ENCODE results near the gene SPARC. TPM values are rescaled to one million over a fixed set of nuclear protein-coding genes. Genes with fewer than 3 reads are reported as not detected.

The SPARC gene
- total RNA-seq, 1 donor from 2014 or later = 1,214 TPM

- Mint-ChIP-seq H3K4me3 (ENCODE audit: unreplicated experiment) (peak overlapping the region; percentile 25), H3K27me3 (ENCODE audit: unreplicated experiment) (peaks cover 11% of the 10 kb centered on the region), H3K27ac (ENCODE audit: unreplicated experiment) (peak overlapping the region; percentile 97), H3K36me3 (ENCODE audit: low read depth, unreplicated experiment) (peaks cover 13% of the 10 kb centered on the region), H3K9me3 (ENCODE audit: unreplicated experiment) (no peaks in the 10 kb centered on the region), H3K4me1 (ENCODE audit: unreplicated experiment) (peaks cover 76% of the 10 kb centered on the region)
- TF ChIP-seq, protein P1, sequence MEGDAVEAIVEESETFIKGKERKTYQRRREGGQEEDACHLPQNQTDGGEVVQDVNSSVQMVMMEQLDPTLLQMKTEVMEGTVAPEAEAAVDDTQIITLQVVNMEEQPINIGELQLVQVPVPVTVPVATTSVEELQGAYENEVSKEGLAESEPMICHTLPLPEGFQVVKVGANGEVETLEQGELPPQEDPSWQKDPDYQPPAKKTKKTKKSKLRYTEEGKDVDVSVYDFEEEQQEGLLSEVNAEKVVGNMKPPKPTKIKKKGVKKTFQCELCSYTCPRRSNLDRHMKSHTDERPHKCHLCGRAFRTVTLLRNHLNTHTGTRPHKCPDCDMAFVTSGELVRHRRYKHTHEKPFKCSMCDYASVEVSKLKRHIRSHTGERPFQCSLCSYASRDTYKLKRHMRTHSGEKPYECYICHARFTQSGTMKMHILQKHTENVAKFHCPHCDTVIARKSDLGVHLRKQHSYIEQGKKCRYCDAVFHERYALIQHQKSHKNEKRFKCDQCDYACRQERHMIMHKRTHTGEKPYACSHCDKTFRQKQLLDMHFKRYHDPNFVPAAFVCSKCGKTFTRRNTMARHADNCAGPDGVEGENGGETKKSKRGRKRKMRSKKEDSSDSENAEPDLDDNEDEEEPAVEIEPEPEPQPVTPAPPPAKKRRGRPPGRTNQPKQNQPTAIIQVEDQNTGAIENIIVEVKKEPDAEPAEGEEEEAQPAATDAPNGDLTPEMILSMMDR (IDR thresholded peaks at IDR 0.05; ENCODE audit: unreplicated experiment) = no peak
- no peak for DNase-seq (ENCODE audit: low spot score)
Measured at GRCh38 chr5:151678713-151679112, 8.0 kb downstream of the SPARC start.

GRCh38 chr5:151677776-151678545 is 8.8 kb downstream of the SPARC start:
- DNase-seq (ENCODE audit: low spot score) = no peak
- Mint-ChIP-seq H3K27me3 (ENCODE audit: unreplicated experiment) (peaks cover 11% of the 10 kb centered on the region), H3K27ac (ENCODE audit: unreplicated experiment) (peak overlapping the region; percentile 97)

DNA sequence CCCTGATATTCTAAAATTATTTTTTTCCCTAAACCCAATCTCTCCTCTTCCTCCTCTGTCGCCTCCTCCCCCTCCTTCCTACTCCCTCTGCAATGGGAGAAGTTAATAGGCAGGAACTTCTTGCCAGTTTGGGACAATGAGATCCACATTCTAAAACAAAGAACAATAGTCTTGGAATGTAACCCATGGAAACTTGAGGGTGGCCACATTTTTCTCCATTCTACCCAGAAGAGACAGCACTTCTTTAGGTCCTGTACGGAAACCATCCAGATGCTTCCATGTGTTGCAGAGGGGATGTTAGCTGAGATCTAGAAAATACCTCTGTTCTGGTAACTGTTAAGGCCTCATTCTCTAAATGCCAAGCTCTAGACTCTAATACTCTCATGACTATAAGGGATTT is 10.0 kb downstream of the SPARC start:
- peak; percentile 17 for DNase-seq (ENCODE audit: low spot score)
- TF ChIP-seq, protein P1 (IDR thresholded peaks at IDR 0.05; ENCODE audit: unreplicated experiment) = no peak
- H3K9me3 Mint-ChIP-seq (ENCODE audit: unreplicated experiment) = no peaks in the 10 kb centered on the region
- peaks cover 79% of the 10 kb centered on the region for H3K4me1 Mint-ChIP-seq (ENCODE audit: unreplicated experiment)
- peak overlapping the region; percentile 97 for H3K27ac Mint-ChIP-seq (ENCODE audit: unreplicated experiment)
- peak overlapping the region; percentile 83 for H3K4me3 Mint-ChIP-seq (ENCODE audit: unreplicated experiment)
- peaks cover 28% of the 10 kb centered on the region for H3K36me3 Mint-ChIP-seq (ENCODE audit: low read depth, unreplicated experiment)
- peaks cover 8% of the 10 kb centered on the region for H3K27me3 Mint-ChIP-seq (ENCODE audit: unreplicated experiment)

More at GRCh38 chr5:151677776-151678545, 8.8 kb downstream of the SPARC start:
- Mint-ChIP-seq H3K4me1 (ENCODE audit: unreplicated experiment) (peaks cover 76% of the 10 kb centered on the region), H3K36me3 (ENCODE audit: low read depth, unreplicated experiment) (peaks cover 20% of the 10 kb centered on the region), H3K9me3 (ENCODE audit: unreplicated experiment) (no peaks in the 10 kb centered on the region), H3K4me3 (ENCODE audit: unreplicated experiment) (peak overlapping the region; percentile 84)
- TF ChIP-seq, protein P1 (IDR thresholded peaks at IDR 0.05; ENCODE audit: unreplicated experiment) = no peak

GRCh38 chr5:151676314-151676712 is 10.4 kb downstream of the SPARC start:
- peaks cover 28% of the 10 kb centered on the region for H3K36me3 Mint-ChIP-seq (ENCODE audit: low read depth, unreplicated experiment)
- H3K9me3 Mint-ChIP-seq (ENCODE audit: unreplicated experiment) = no peaks in the 10 kb centered on the region
- TF ChIP-seq, protein P1 (IDR thresholded peaks at IDR 0.05; ENCODE audit: unreplicated experiment) = no peak
- H3K4me3 Mint-ChIP-seq (ENCODE audit: unreplicated experiment) = peak overlapping the region; percentile 21
- peaks cover 8% of the 10 kb centered on the region for H3K27me3 Mint-ChIP-seq (ENCODE audit: unreplicated experiment)
- H3K27ac Mint-ChIP-seq (ENCODE audit: unreplicated experiment) = peak overlapping the region; percentile 97
- peaks cover 80% of the 10 kb centered on the region for H3K4me1 Mint-ChIP-seq (ENCODE audit: unreplicated experiment)
- DNase-seq (ENCODE audit: low spot score) = no peak

- Mint-ChIP-seq H3K4me1 (ENCODE audit: unreplicated experiment) (peaks cover 79% of the 10 kb centered on the region), H3K36me3 (ENCODE audit: low read depth, unreplicated experiment) (peaks cover 33% of the 10 kb centered on the region), H3K27ac (ENCODE audit: unreplicated experiment) (peak overlapping the region; percentile 97), H3K27me3 (ENCODE audit: unreplicated experiment) (peaks cover 8% of the 10 kb centered on the region), H3K9me3 (ENCODE audit: unreplicated experiment) (no peaks in the 10 kb centered on the region), H3K4me3 (ENCODE audit: unreplicated experiment) (peak overlapping the region; percentile 21)
- peak; percentile 26 for DNase-seq (ENCODE audit: low spot score)
- TF ChIP-seq, protein P1 (IDR thresholded peaks at IDR 0.05; ENCODE audit: unreplicated experiment) = no peak
Measured at GRCh38 chr5:151675611-151676313, 11.0 kb downstream of the SPARC start.
